HL-60 (cell line): ENCODE measurements around the gene NFE2L1.
"Not testable (repeated sequence)": the region's sequence is repeated elsewhere in the genome, so short reads cannot be mapped to it uniquely, and the experiment has no call there.

Experiments used
- CTCF ChIP-seq: IDR thresholded peaks from one replicate; pipeline ENCODE4 v1.5.1; 2011; ENCODE audit warnings: low read length, control low read depth, inconsistent platforms; ENCODE audit not compliant: insufficient read depth
- POLR2AphosphoS5 ChIP-seq: IDR thresholded peaks from 2 replicates; pipeline ENCODE4 v1.6.1; 2012; ENCODE audit warnings: low read depth
- REST ChIP-seq: IDR thresholded peaks from 2 replicates; pipeline ENCODE4 v1.6.1; 2012; ENCODE audit warnings: low read depth; ENCODE audit not compliant: insufficient replicate concordance

- not testable (repeated sequence) for TF ChIP-seq CTCF, POLR2AphosphoS5, REST
Measured at GRCh38 chr17:48073566-48074094, 25.5 kb downstream of the NFE2L1 start.
